SK-N-SH (cell line): Measurements from ENCODE around the gene MMD.

Experiments used
- CHD2 ChIP-seq: fragments of 150-350 bp; IDR thresholded peaks from 2 replicates; pipeline ENCODE4 v1.6.1; 2018; ENCODE audit warnings: low read length; ENCODE audit not compliant: partially characterized antibody
- CTCF ChIP-seq: fragments of 200-600 bp; sonication (generic); IDR thresholded peaks from 2 replicates; pipeline ENCODE4 v1.6.1; 2017; ENCODE audit warnings: antibody characterized with exemption, mild to moderate bottlenecking, moderate library complexity
- ELF1 ChIP-seq: IDR thresholded peaks from 2 replicates; pipeline ENCODE4 v1.4.0; 2012
- EP300 ChIP-seq, 2 experiments: IDR thresholded peaks; 2 replicates each; pipeline versions ENCODE4 v1.4.0 to v1.6.1; 2012; ENCODE audit warnings: borderline replicate concordance in 1 of 2, low read depth in 1 of 2, low read length in 1 of 2
- GABPA ChIP-seq: IDR thresholded peaks from 2 replicates; pipeline ENCODE4 v1.4.0; 2012; ENCODE audit warnings: low read depth, mild to moderate bottlenecking
- MXI1 ChIP-seq: IDR thresholded peaks from 2 replicates; pipeline ENCODE4 v1.6.1; 2012; ENCODE audit warnings: mild to moderate bottlenecking, low read depth, low read length, improper control_type of control experiment
- NRF1 ChIP-seq: IDR thresholded peaks from 2 replicates; pipeline ENCODE4 v1.6.1; 2012; ENCODE audit warnings: low read depth, mild to moderate bottlenecking, low read length
- POLR2AphosphoS5 ChIP-seq: IDR thresholded peaks from 2 replicates; pipeline ENCODE4 v1.6.1; 2012; ENCODE audit warnings: low read depth, low read length
- RAD21 ChIP-seq: IDR thresholded peaks from 2 replicates; pipeline ENCODE4 v1.6.1; 2012; ENCODE audit warnings: mild to moderate bottlenecking, low read length
- RFX5 ChIP-seq: IDR thresholded peaks from 2 replicates; pipeline ENCODE4 v1.6.1; 2012; ENCODE audit warnings: mild to moderate bottlenecking, improper control_type of control experiment, low read length
- YY1 ChIP-seq: IDR thresholded peaks from 2 replicates; pipeline ENCODE4 v1.4.0; 2012; ENCODE audit warnings: low read depth, mild to moderate bottlenecking
- TF ChIP-seq, protein P1 (sequence below): IDR thresholded peaks from 2 replicates; pipeline ENCODE4 v1.4.0; 2012; ENCODE audit warnings: low read depth

DNA sequence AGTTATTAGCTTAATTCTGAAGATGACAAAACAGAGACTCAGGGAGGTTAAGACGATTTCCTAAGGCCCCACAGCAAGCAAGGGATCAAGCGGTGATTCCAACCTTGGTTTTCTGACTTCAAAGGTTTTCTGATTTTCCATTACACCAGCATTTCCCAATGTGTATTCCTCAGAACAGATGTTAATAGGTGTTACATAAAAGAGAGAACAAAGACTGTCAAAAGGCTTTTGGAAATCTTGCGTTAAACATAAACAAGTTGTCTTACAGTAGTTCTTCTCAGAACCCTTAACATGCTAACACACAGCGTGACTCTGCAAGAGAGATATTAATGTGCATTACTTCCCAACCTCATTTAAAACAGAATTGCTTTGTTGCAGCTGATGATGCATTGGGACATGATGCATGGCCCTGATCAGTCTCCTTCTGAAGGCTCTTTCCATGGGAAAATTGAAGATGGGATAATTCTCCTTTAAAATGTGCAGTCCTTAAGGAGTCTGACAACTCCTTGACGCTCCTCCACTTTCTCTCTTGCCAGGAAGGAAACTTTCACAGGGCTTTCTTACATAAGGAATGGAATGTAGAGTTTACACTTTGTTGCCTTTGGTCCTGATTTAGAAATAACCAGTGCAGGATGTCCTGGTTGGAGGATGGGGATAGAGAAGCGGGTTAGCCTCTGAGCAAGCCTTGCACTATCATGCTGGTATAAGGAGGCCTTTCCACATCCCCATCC is 21.5 kb upstream of the MMD start:
- TF ChIP-seq NRF1 = no peak
- TF ChIP-seq RAD21 = no peak
- no peak for TF ChIP-seq MXI1
- TF ChIP-seq YY1 = no peak
- TF ChIP-seq POLR2AphosphoS5 = no peak
- TF ChIP-seq CTCF = no peak
- TF ChIP-seq RFX5 = no peak
- TF ChIP-seq, protein P1, sequence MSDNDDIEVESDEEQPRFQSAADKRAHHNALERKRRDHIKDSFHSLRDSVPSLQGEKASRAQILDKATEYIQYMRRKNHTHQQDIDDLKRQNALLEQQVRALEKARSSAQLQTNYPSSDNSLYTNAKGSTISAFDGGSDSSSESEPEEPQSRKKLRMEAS = no peak
- no peak for TF ChIP-seq EP300 (IDR thresholded peaks at IDR 0.05; ENCODE audit: borderline replicate concordance in 1 of 2, low read depth in 1 of 2, low read length in 1 of 2)
- TF ChIP-seq ELF1 = no peak
- no peak for TF ChIP-seq GABPA
- TF ChIP-seq CHD2 = no peak
